Esophagus muscularis mucosa (tissue), 3 donors: Measurements from ENCODE around the gene COG8.

ENCODE experiments used
- CTCF ChIP-seq, 3 experiments: fragments of 200-600 bp in 2 of 3; fragments of 450-650 bp in 1 of 3; sonication (generic) in 2 of 3; IDR thresholded peaks; one replicate each; pipeline ENCODE4 v1.5.1; 2017 to 2019; ENCODE audit warnings: antibody characterized with exemption in 3 of 3, mild to moderate bottlenecking in 2 of 3, moderate library complexity in 1 of 3
- POLR2AphosphoS5 ChIP-seq, 2 donors: sonication (generic); formaldehyde crosslinking; IDR thresholded peaks; one replicate each; pipeline ENCODE4 v1.6.1; 2017; ENCODE audit warnings: antibody characterized with exemption in 2 of 2

DNA sequence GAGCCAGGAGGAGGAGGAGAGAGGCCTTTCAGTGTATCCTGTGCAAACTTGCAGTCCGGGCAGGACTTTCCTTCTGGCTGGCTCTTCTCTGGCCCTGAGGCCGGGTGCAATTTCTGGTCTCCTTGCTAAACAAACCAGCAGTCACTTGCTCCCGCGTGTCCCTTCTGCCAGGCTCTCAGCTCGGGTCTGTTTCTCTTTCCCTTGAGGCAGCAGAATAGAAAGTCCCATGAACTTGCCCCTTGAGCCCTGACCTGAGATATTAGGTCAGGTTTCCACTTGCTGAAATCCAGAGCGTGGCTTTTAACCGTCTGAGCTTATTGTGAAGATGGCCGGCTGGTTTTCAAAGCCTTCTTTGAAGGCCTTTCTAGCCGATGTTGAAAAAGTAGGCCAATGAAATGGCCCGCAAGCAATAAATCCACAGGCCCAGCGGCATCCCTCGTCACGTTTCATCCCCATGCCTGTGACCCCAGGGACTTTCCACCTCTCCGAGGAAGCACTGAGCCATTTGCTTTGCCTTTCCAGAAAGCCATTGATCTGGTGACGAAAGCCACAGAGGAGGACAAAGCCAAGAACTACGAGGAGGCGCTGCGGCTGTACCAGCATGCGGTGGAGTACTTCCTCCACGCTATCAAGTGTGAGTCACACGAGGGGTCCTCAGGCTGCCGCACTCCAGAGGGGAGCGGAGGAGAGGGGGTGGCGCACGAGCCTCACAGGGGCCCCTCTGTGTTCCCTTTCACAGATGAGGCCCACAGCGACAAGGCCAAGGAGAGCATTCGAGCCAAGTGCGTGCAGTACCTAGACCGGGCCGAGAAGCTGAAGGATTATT lies 23.7 kb downstream of the COG8 start:
- TF ChIP-seq POLR2AphosphoS5 (IDR thresholded peaks at IDR 0.05) (no peak), CTCF (IDR thresholded peaks at IDR 0.05) (no peak)
